Endothelial cell of umbilical vein (primary cell): ENCODE measurements around the gene INSRR.

Source experiments
- GATA2 ChIP-seq: IDR thresholded peaks from 2 replicates; pipeline ENCODE4 v1.7.0; 2011; ENCODE audit warnings: low read depth, mild to moderate bottlenecking, moderate library complexity, mixed read lengths, low read length; ENCODE audit not compliant: insufficient read length, insufficient read depth
- POLR2A ChIP-seq: IDR thresholded peaks from 2 replicates; pipeline ENCODE4 v1.6.1; 2012; ENCODE audit warnings: low read depth, mild to moderate bottlenecking, control low read depth, low read length
- TF ChIP-seq, protein P1 (sequence below), 2 donors: IDR thresholded peaks; 1 replicate in 1 of 2; 2 replicates in 1 of 2; pipeline ENCODE4 v1.5.1; 2011; ENCODE audit warnings: low read length in 2 of 2, mild to moderate bottlenecking in 2 of 2, moderate library complexity in 2 of 2, control low read depth in 1 of 2, inconsistent platforms in 1 of 2, low read depth in 1 of 2; ENCODE audit not compliant: insufficient read depth in 1 of 2; ENCODE audit errors: extremely low read depth in 1 of 2

- TF ChIP-seq, protein P1, sequence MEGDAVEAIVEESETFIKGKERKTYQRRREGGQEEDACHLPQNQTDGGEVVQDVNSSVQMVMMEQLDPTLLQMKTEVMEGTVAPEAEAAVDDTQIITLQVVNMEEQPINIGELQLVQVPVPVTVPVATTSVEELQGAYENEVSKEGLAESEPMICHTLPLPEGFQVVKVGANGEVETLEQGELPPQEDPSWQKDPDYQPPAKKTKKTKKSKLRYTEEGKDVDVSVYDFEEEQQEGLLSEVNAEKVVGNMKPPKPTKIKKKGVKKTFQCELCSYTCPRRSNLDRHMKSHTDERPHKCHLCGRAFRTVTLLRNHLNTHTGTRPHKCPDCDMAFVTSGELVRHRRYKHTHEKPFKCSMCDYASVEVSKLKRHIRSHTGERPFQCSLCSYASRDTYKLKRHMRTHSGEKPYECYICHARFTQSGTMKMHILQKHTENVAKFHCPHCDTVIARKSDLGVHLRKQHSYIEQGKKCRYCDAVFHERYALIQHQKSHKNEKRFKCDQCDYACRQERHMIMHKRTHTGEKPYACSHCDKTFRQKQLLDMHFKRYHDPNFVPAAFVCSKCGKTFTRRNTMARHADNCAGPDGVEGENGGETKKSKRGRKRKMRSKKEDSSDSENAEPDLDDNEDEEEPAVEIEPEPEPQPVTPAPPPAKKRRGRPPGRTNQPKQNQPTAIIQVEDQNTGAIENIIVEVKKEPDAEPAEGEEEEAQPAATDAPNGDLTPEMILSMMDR (IDR thresholded peaks at IDR 0.05; ENCODE audit: extremely low read depth in 1 of 2, insufficient read depth in 1 of 2, low read depth in 1 of 2, low read length in 2 of 2), result no peak
- TF ChIP-seq POLR2A (no peak), GATA2 (no peak)
Measured at GRCh38 chr1:156877433-156878170, 18.7 kb upstream of the INSRR start.
